Measurements from ENCODE around the gene IQGAP2. TPM values are rescaled to one million over a fixed set of nuclear protein-coding genes. Genes with fewer than 3 reads are reported as not detected.

The IQGAP2 gene
- total RNA-seq, 4 donors from 2014 or later, result 3.5 to 18.5 (median 13.7) TPM

DNA sequence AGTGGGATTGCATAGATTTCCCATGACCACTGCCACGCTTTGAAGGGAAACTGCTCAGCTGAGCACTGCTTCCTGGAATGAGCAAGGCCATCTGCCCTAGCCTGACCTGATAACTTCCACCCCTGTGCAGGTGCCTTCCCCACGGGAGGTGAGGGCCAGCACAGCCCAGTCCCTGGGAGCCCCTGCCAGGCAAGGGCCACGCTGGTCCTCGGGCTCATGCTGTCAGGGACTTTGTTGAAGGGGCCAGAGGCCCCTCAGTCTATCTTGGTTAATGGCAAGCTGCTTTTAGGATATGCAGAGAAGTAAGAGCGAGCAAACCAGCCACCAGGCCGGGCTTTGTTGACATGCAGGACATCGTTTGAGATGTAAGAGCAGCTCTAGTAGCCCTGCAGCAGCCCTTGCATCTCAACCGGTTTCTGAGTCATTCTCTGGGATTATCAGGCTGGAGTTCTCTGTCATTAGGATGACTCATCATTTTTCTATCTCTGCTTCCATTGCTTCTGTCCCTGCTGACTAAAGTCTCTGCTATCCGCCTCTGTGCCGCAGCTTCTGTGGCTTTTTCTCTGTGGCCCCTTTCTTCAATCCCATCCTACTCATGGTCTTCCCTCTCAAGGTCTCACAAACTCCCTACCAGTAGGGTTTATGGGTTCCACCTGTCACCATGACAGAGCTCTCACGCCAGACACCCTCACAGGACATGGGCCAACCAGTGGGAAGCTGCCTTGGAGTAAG, 30.6 kb upstream of the IQGAP2 start:
- H3K4me3 ChIP-seq (ENCODE audit: low read depth, poor library complexity, severe bottlenecking), result no peak overlapping the region
- whole genome bisulfite sequencing, 2 donors, result 63 to 69% methylated on average over 11 of the region's 11 CpGs
- intact Hi-C loops (cut with DNase I; ENCODE audit: low total_unique reads), result no loop called here
- TF ChIP-seq CTCF (IDR thresholded peaks at IDR 0.05) (no peak), POLR2A (IDR thresholded peaks at IDR 0.05) (no peak)
- no peak for DNase-seq (ENCODE audit: low spot score in 2 of 2)

DNA sequence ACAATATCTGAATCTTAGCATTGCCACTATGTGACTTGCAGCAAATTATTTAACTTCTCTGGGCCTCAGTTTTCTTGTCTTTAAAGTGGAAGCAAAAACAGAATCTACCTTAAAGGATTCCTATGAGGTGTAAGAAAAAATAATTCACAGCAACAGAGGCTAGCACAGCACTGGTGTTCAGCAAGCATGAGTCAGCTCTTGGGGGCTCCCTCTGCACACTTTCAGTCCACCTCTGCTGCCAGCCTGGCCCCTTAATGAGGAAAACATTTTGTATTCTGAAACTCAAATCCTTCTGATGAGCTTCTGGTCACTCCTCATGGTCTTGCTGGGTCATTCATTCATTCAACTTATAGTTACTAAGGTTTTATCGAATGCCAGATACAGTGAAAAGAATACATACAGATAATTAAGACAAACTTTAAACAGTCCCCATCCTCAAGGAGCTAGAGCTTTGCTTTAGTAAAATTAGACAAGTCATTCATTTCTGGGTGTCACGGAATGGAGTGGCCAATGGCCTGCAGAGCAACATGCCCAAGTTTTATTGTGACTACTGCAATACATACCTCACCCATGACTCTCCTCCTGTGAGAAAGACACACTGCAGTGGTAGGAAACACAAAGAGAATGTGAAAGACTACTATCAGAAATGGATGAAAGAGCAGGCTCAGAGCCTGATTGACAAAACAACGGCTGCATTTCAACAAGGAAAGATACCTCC, 26.8 kb upstream of the IQGAP2 start:
- WGBS, 2 donors, result 87 to 91% methylated on average over 3 of the region's 3 CpGs
- intact Hi-C loops (cut with DNase I; ENCODE audit: low total_unique reads), result no loop called here

GRCh38 chr5:76376866-76377230, 26.2 kb upstream of the IQGAP2 start:
- intact Hi-C loops (cut with DNase I; ENCODE audit: low total_unique reads), result no loop called here
- H3K4me3 ChIP-seq (ENCODE audit: low read depth, poor library complexity, severe bottlenecking), result no peak overlapping the region
- WGBS, 2 donors, result 87 to 92% methylated on average over 3 of the region's 3 CpGs
- peak in 1 of 2 donors; percentile 50 for DNase-seq (ENCODE audit: low spot score in 2 of 2)
- no peak for TF ChIP-seq CTCF (IDR thresholded peaks at IDR 0.05)

More for the DNA sequence above, 26.8 kb upstream of the IQGAP2 start:
- DNase-seq (ENCODE audit: low spot score in 2 of 2), result peak in 1 of 2 donors; percentile 23
- TF ChIP-seq CTCF (IDR thresholded peaks at IDR 0.05) (no peak), POLR2A (IDR thresholded peaks at IDR 0.05) (no peak)
- no peak overlapping the region for H3K4me3 ChIP-seq (ENCODE audit: low read depth, poor library complexity, severe bottlenecking)

GRCh38 chr5:76378355-76378754, 24.7 kb upstream of the IQGAP2 start:
- TF ChIP-seq CTCF (IDR thresholded peaks at IDR 0.05), result no peak
- no peak for TF ChIP-seq POLR2A (IDR thresholded peaks at IDR 0.05)
- WGBS, 2 donors, result 88 to 94% methylated on average over 6 of the region's 6 CpGs
- no peak overlapping the region for H3K4me3 ChIP-seq (ENCODE audit: low read depth, poor library complexity, severe bottlenecking)
- no peak for DNase-seq (ENCODE audit: low spot score in 2 of 2)
- intact Hi-C loops (cut with DNase I; ENCODE audit: low total_unique reads), result no loop called here

DNA sequence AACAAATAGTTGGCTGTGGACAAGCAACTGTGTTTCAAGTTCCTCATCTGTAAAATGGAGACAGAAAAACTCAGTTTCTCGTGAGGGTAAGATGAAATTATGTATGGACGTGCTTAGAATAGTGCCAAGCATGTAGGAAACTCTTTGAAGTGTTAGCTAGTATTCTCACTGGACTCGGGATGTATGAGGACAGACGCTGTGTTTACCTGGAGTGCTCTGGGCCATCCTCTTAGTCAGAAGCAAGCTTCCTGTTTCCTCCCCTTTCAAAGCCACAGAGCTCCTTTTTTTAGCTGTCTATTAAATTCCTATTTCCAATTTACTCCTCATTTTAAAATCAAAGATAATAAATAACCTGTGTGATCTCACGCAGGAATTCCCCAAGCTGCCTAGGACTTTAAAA, 23.8 kb upstream of the IQGAP2 start:
- intact Hi-C loops (cut with DNase I; ENCODE audit: low total_unique reads), result loop anchor here (1.0 kb wide), 1 partner anchor 36 kb away; no protein-coding TSS in a partner anchor
- no peak for TF ChIP-seq POLR2A (IDR thresholded peaks at IDR 0.05)
- TF ChIP-seq CTCF (IDR thresholded peaks at IDR 0.05), result no peak
- H3K4me3 ChIP-seq (ENCODE audit: low read depth, poor library complexity, severe bottlenecking), result no peak overlapping the region
- DNase-seq (ENCODE audit: low spot score in 2 of 2), result no peak
- 54 to 59% methylated on average over 5 of the region's 5 CpGs for WGBS, 2 donors
